RWPE2 (cell line): ENCODE data around the gene ARL5C.

Experiments
- ATAC-seq: fragments of 200-7000 bp; cut with Tn5 transposase; 3 replicates; pipeline ENCODE4 v1.9.1; 2021; ENCODE audit warnings: low read depth
- DNase-seq: peaks from one replicate; pipeline ENCODE4 v3.0.0-alpha.2; 2020; ENCODE audit warnings: low spot score
- H3K27ac ChIP-seq: fragments of 450-650 bp; 2 replicates; pipeline ENCODE4 v1.5.1; 2017; ENCODE audit warnings: mild to moderate bottlenecking; ENCODE audit not compliant: poor library complexity, severe bottlenecking
- H3K27me3 ChIP-seq: fragments of 250-450 bp; sonication (Bioruptor Pico); 2 replicates; pipeline ENCODE4 v1.5.1; 2021; ENCODE audit warnings: mild to moderate bottlenecking, moderate library complexity; ENCODE audit not compliant: insufficient read depth, poor library complexity, severe bottlenecking
- H3K36me3 ChIP-seq: fragments of 250-450 bp; sonication (Bioruptor Pico); 2 replicates; pipeline ENCODE4 v1.5.1; 2020; ENCODE audit warnings: low read depth, mild to moderate bottlenecking, moderate library complexity
- H3K4me1 ChIP-seq: fragments of 250-450 bp; sonication (Bioruptor Pico); 2 replicates; pipeline ENCODE4 v1.5.1; 2021; ENCODE audit warnings: mild to moderate bottlenecking, moderate library complexity; ENCODE audit not compliant: insufficient read depth, poor library complexity, severe bottlenecking
- H3K4me3 ChIP-seq: fragments of 250-450 bp; sonication (Bioruptor Pico); 2 replicates; pipeline ENCODE4 v1.5.1; 2021; ENCODE audit warnings: mild to moderate bottlenecking, moderate library complexity; ENCODE audit not compliant: severe bottlenecking
- H3K9me3 ChIP-seq: fragments of 250-450 bp; sonication (Bioruptor Pico); 2 replicates; pipeline ENCODE4 v1.5.1; 2021; ENCODE audit warnings: mild to moderate bottlenecking, moderate library complexity; ENCODE audit not compliant: severe bottlenecking
- CTCF ChIP-seq: fragments of 450-650 bp; IDR thresholded peaks from one replicate; pipeline ENCODE4 v1.5.1; 2017; ENCODE audit warnings: mild to moderate bottlenecking, moderate library complexity; ENCODE audit not compliant: poor library complexity, severe bottlenecking

Gene ARL5C

GRCh38 chr17:39158623-39159022 is 7.3 kb downstream of the ARL5C start:
- no peaks in the 10 kb centered on the region for H3K9me3 ChIP-seq
- ATAC-seq (no peak), DNase-seq (no peak)
- TF ChIP-seq CTCF, result no peak
- H3K4me1 ChIP-seq, result no peaks in the 10 kb centered on the region
- no peak overlapping the region for H3K27ac ChIP-seq
- no peak overlapping the region for H3K4me3 ChIP-seq
- no peaks in the 10 kb centered on the region for H3K36me3 ChIP-seq
- no peaks in the 10 kb centered on the region for H3K27me3 ChIP-seq

GRCh38 chr17:39156491-39156890 is 9.5 kb downstream of the ARL5C start:
- no peaks in the 10 kb centered on the region for H3K36me3 ChIP-seq
- H3K27ac ChIP-seq, result no peak overlapping the region
- H3K9me3 ChIP-seq, result no peaks in the 10 kb centered on the region
- H3K4me1 ChIP-seq, result no peaks in the 10 kb centered on the region
- DNase-seq, result no peak
- TF ChIP-seq CTCF, result no peak
- no peaks in the 10 kb centered on the region for H3K27me3 ChIP-seq
- no peak overlapping the region for H3K4me3 ChIP-seq
- no peak for ATAC-seq

- TF ChIP-seq CTCF, result no peak
- no peak overlapping the region for H3K27ac ChIP-seq
- DNase-seq, result no peak
- H3K9me3 ChIP-seq, result no peaks in the 10 kb centered on the region
- no peak for ATAC-seq
- H3K4me3 ChIP-seq, result no peak overlapping the region
- H3K27me3 ChIP-seq, result peaks cover 6% of the 10 kb centered on the region
- no peaks in the 10 kb centered on the region for H3K4me1 ChIP-seq
- no peaks in the 10 kb centered on the region for H3K36me3 ChIP-seq
Observed at GRCh38 chr17:39155654-39156053, 10.3 kb downstream of the ARL5C start.

- peaks cover 10% of the 10 kb centered on the region for H3K27me3 ChIP-seq
- no peak for TF ChIP-seq CTCF
- no peaks in the 10 kb centered on the region for H3K9me3 ChIP-seq
- peak overlapping the region; percentile 71 for H3K4me3 ChIP-seq
- ATAC-seq (peak; percentile 51), DNase-seq (no peak)
- no peaks in the 10 kb centered on the region for H3K4me1 ChIP-seq
- H3K27ac ChIP-seq, result peak overlapping the region; percentile 45
- H3K36me3 ChIP-seq, result no peaks in the 10 kb centered on the region
Observed at GRCh38 chr17:39153599-39154051, 12.3 kb downstream of the ARL5C start.

- Histone ChIP-seq H3K4me1 (no peaks in the 10 kb centered on the region), H3K27ac (no peak overlapping the region), H3K36me3 (no peaks in the 10 kb centered on the region), H3K9me3 (no peaks in the 10 kb centered on the region), H3K4me3 (peak overlapping the region; percentile 71), H3K27me3 (peaks cover 10% of the 10 kb centered on the region)
- no peak for TF ChIP-seq CTCF
- ATAC-seq, result no peak
- DNase-seq, result no peak
Observed at GRCh38 chr17:39151943-39152818, 13.8 kb downstream of the ARL5C start.
